Right atrium auricular region (tissue), 2 donors: ENCODE data around the gene ERBB4. TPM values are rescaled to one million over a fixed set of nuclear protein-coding genes. Genes with fewer than 3 reads are reported as not detected.

Experiments used
- DNase-seq: peaks from one replicate; pipeline ENCODE4 v3.0.0-alpha.2; 2019; ENCODE audit warnings: low spot score
- H3K27ac ChIP-seq, 2 donors: fragments of 200-600 bp; sonication (generic); 1 replicate in 1 of 2; 2 replicates in 1 of 2; pipeline ENCODE4 v1.5.1; 2016 to 2019
- H3K27me3 ChIP-seq, 2 donors: fragments of 200-600 bp; sonication (generic); one replicate each; pipeline versions ENCODE4 v1.5.1 to v1.6.0; 2017 to 2019
- H3K36me3 ChIP-seq: fragments of 200-600 bp; sonication (generic); one replicate; pipeline ENCODE4 v1.5.1; 2016
- H3K4me1 ChIP-seq, 2 donors: fragments of 200-600 bp; sonication (generic); one replicate each; pipeline versions ENCODE4 v1.5.1 to v1.6.0; 2017 to 2019
- H3K4me3 ChIP-seq, 2 donors: fragments of 200-600 bp; sonication (generic); 1 replicate in 1 of 2; 2 replicates in 1 of 2; pipeline ENCODE4 v1.5.1; 2017 to 2019; ENCODE audit warnings: mild to moderate bottlenecking in 1 of 2, moderate library complexity in 1 of 2
- H3K9me3 ChIP-seq, 2 donors: fragments of 200-600 bp; sonication (generic); one replicate each; pipeline ENCODE4 v1.5.1; 2019
- total RNA-seq, 2 donors: library from RNA; depleted of rRNA; stranded (reverse); fragments of >200 nt; gene quantifications; one replicate each; pipeline ENCODE4 v1.1.0, GENCODE V29; 2016
- TF ChIP-seq, protein P1 (sequence below), 2 donors: fragments of 200-600 bp; sonication (generic); IDR thresholded peaks; one replicate each; pipeline ENCODE4 v1.5.1; 2019; ENCODE audit warnings: antibody characterized with exemption in 2 of 2

The ERBB4 gene
- total RNA-seq, 2 donors from 2014 or later = 12.4 to 22.4 TPM

DNA sequence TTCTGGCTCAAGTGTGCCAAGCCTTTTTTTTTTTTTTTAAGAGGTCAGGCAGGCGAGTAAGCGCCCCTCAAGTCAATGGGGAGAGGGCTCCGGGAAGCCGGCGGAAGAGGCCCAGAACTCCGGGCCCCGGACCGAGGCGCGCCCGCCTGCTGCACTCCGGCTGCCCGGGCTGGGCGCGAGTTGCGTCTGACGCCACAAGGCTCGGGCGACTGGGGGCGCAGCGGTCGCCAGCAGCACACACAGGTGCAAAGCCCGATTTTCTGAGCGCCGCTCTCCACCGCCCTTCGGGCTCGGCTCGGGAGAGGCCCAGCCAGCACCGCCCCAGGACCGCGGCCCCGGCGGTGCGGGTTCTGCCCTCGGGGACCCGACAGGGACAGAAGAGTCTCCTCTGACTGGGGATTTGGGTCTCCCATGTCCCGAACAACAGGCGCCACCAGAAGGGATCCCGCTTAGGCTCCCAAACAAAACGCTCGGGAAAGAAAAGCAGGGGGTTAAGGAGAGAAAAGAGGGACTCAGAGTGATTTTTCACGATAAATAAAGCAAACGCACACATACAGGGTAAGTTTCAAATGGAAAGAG lies 787 bp downstream of the ERBB4 start:
- Histone ChIP-seq H3K27me3 (no peaks in the 10 kb centered on the region), H3K4me1 (peaks cover 0 to 36% of the 10 kb centered on the region in 2 donors), H3K9me3 (no peaks in the 10 kb centered on the region), H3K36me3 (no peaks in the 10 kb centered on the region), H3K27ac (peak overlapping the region; percentile 81 to 83), H3K4me3 (peak overlapping the region; percentile 63 to 66)
- no peak for DNase-seq
- TF ChIP-seq, protein P1, sequence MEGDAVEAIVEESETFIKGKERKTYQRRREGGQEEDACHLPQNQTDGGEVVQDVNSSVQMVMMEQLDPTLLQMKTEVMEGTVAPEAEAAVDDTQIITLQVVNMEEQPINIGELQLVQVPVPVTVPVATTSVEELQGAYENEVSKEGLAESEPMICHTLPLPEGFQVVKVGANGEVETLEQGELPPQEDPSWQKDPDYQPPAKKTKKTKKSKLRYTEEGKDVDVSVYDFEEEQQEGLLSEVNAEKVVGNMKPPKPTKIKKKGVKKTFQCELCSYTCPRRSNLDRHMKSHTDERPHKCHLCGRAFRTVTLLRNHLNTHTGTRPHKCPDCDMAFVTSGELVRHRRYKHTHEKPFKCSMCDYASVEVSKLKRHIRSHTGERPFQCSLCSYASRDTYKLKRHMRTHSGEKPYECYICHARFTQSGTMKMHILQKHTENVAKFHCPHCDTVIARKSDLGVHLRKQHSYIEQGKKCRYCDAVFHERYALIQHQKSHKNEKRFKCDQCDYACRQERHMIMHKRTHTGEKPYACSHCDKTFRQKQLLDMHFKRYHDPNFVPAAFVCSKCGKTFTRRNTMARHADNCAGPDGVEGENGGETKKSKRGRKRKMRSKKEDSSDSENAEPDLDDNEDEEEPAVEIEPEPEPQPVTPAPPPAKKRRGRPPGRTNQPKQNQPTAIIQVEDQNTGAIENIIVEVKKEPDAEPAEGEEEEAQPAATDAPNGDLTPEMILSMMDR (IDR thresholded peaks at IDR 0.05) = no peak

DNA sequence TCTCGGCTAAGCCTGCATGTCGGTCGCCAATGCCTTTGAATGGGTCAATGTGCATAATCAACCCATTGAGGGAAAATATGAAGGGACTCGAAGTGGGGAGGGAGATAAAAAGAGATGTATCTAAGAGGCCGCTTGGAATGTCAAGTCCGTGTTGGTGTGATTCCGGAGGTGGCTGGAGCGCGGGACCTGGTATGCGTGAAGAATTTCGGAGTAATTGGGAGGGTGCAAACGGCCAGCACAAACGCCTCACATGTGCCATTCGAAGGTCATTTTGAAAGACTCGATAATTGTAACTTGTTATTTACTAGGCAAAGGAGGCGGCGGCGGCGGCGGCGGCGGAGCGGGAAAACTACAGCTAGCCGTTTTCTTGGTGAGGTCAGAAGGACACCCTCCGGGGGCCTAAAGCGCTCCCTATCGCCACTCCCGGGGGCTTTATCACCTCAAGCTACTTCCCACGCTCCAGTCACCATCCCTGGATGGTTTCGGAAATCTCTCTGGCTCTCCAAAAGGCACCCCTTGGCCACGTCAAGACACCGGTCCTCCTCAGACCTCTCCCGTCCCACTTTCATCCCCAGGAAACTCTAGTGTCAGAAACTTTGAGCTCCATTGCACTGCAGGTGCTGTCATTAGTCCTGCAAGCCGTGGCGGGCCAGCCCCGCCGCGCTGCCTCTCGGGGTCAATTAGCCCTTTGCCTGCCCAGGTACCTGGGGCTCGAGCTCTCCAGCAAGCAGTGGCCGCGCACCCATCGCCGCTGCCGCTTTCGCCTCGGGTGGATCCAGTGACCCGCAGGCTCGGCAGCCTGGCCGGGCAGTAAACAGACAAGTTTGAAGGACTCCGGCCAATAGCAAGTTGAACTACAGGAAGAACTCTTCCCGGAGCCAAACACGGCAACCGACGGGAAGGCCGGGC lies 1.5 kb downstream of the ERBB4 start:
- TF ChIP-seq, protein P1 (IDR thresholded peaks at IDR 0.05) = no peak
- peaks cover 0 to 36% of the 10 kb centered on the region in 2 donors for H3K4me1 ChIP-seq
- H3K27ac ChIP-seq = peak overlapping the region; percentile 81 to 83
- peak overlapping the region; percentile 63 to 66 for H3K4me3 ChIP-seq
- no peaks in the 10 kb centered on the region for H3K27me3 ChIP-seq
- DNase-seq = no peak
- H3K36me3 ChIP-seq = no peaks in the 10 kb centered on the region
- H3K9me3 ChIP-seq = no peaks in the 10 kb centered on the region

DNA sequence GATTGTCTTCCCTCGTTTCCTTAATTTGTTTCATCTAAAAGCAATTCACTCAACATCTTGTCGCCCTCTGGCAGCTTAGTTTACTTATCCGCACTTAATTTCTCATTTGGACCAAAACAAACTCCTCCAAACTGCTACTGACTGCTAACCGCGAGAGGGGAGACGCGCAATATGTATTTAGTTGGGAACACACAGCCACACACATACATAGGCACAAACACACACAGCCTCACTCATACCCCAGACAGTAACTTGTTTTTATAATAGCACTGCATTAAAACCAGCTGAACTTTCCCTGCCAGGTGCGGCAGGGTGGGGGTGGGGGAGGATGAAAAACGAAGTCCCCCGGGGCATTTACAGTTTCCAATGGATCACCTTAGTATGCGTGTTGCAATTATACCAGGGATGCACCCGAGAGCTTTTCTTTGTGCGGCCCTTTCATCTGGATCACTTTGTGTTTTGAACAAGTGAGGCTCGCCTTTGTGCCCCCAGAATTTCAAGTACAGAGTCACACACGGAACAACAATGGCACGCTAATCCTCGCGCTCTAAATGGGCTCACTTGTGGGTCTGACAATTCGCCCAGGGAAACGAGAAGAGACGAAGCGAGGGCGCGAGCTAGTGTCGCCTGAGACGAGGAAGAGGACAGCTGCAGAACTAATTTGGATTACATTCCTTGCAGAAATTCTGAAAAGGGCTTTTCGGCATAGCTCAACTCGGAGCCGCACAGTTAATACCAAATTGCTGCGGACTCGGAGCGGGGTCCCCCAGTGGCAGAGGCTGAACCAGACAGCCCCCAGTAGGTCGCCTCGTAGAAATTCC lies 2.4 kb downstream of the ERBB4 start:
- Histone ChIP-seq H3K27me3 (no peaks in the 10 kb centered on the region), H3K27ac (peak overlapping the region; percentile 81 to 83), H3K36me3 (no peaks in the 10 kb centered on the region), H3K4me1 (peaks cover 0 to 36% of the 10 kb centered on the region in 2 donors), H3K9me3 (no peaks in the 10 kb centered on the region), H3K4me3 (peak overlapping the region; percentile 63 to 66)
- TF ChIP-seq, protein P1 (IDR thresholded peaks at IDR 0.05) = no peak
- no peak for DNase-seq

DNA sequence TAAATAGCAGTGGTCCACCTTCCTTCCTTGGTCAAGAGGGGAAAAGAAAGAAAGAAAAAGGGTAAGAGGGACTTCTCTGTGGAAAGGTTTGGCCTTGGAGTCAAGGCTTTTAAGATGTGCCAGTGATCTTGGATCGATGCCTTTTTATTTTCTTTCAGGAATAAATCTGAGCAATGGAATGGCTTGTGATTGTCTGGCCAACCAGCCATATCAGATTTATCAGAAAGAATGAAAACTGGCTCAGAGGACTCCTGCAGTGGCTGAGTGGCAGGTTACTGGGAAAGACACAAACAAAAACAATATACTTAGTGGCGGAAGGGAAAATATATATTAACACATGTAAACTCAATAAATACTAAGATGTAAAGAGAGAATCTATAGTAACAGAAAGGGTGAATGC lies 4.3 kb downstream of the ERBB4 start:
- H3K9me3 ChIP-seq = no peaks in the 10 kb centered on the region
- no peak overlapping the region for H3K4me3 ChIP-seq
- peaks cover 0 to 32% of the 10 kb centered on the region in 2 donors for H3K4me1 ChIP-seq
- no peak overlapping the region for H3K27ac ChIP-seq
- DNase-seq = no peak
- no peaks in the 10 kb centered on the region for H3K27me3 ChIP-seq
- TF ChIP-seq, protein P1 (IDR thresholded peaks at IDR 0.05) = no peak
- no peaks in the 10 kb centered on the region for H3K36me3 ChIP-seq

- H3K9me3 ChIP-seq = no peaks in the 10 kb centered on the region
- no peak overlapping the region for H3K27ac ChIP-seq
- H3K27me3 ChIP-seq = no peaks in the 10 kb centered on the region
- TF ChIP-seq, protein P1 (IDR thresholded peaks at IDR 0.05) = no peak
- peaks cover 0 to 20% of the 10 kb centered on the region in 2 donors for H3K4me1 ChIP-seq
- no peaks in the 10 kb centered on the region for H3K36me3 ChIP-seq
- DNase-seq = no peak
- H3K4me3 ChIP-seq = no peak overlapping the region
Observed at GRCh38 chr2:212532585-212532984, 6.0 kb downstream of the ERBB4 start.
